GM21529 (cell line): ENCODE data around the gene MEGF6.

Source experiments
- ATAC-seq: cut with Tn5 transposase; IDR thresholded peaks from one replicate; pipeline ENCODE4 v1.9.1; 2021; ENCODE audit not compliant: unreplicated experiment

MEGF6 gene

DNA sequence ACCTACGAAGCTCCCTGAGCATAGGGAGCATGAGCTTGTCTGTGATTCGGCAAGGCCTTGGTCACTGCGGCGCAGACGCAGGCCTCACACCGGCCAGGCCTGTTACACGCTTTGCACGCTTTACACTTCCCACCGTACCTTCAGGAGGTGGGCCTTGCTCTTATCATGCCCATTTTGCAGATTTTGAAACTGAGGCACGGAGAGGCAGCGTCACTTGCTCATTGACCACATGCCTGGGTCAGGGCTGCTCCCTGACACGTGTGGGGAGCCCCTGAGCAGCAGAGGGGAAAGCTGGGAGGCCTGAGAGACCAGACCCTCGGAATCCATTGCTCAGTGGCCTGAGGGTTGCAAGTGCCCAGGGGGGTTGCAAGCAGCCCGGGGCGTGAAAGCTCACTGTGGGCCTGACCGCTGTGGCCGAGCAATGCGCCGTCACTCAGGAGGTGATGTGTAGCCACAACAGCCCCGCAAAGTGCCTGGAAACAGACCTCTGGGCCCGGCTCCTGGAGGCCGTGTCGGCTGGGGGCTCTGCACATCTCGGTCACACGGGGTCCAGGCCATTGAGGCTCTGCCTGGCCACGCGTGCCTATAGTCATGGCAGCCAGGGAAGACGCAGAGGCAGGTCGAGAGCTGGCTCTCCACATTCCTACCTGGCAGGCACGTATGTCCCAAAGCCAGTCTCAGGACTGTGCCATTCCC lies 149.9 kb downstream of the MEGF6 start:
- ATAC-seq = no peak

DNA sequence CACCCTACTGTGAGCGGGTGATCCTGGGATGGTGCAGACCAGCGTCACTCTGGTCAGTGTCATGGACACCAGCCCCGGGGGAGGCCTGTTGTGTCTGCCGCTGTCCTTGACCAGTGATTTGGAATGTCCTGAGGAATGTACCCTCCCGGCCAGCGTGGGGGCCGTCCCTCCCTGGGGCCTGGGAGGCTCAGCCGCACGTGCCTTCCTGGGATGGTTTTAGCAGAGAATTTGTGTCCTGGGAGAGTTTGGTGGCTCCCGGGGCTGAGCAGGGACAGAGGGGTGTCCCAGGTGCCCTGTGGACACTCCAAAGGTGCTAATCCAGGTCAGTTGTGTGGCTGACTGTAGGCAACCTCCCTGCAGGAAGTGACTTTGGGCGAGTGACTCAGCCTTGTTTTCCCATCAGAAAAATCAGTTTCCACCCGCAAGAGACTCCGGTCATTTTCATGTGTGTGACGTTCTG lies 150.6 kb downstream of the MEGF6 start:
- no peak for ATAC-seq

DNA sequence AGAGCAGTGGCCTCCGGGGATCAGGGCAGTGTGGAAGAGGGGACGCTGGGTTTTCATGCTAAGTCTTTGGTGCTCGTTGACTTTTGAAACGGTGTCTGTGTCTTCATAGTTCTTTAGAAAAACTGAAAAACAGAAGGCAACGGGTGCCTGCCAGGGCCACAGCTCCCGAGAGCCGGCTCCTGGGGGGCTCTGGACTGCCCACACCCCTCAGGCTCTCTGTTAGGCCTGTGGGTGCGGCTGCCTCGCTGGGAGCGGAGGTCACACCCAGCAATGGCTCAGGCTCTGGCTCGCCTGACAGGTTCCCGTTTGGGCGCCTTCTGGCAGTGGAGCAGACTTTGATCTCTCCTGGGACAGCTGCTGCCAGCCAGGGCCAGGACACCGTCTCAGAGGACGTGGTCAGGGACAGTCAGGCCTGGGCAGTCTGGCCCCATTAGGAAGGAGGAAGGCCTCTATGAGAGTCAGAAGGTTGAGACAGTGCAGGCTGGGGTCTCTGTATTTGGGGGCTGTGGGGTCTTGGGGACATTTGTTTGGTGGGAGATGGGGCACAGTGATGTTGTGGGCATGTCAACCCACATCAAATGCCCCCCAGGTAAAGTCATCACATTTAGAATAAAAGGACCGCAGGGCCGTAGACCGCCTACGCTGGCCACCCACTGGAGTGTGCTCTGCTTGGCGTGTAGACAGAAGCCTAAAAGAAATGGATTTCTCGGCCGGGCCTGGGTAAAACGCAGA lies 151.2 kb downstream of the MEGF6 start:
- no peak for ATAC-seq

DNA sequence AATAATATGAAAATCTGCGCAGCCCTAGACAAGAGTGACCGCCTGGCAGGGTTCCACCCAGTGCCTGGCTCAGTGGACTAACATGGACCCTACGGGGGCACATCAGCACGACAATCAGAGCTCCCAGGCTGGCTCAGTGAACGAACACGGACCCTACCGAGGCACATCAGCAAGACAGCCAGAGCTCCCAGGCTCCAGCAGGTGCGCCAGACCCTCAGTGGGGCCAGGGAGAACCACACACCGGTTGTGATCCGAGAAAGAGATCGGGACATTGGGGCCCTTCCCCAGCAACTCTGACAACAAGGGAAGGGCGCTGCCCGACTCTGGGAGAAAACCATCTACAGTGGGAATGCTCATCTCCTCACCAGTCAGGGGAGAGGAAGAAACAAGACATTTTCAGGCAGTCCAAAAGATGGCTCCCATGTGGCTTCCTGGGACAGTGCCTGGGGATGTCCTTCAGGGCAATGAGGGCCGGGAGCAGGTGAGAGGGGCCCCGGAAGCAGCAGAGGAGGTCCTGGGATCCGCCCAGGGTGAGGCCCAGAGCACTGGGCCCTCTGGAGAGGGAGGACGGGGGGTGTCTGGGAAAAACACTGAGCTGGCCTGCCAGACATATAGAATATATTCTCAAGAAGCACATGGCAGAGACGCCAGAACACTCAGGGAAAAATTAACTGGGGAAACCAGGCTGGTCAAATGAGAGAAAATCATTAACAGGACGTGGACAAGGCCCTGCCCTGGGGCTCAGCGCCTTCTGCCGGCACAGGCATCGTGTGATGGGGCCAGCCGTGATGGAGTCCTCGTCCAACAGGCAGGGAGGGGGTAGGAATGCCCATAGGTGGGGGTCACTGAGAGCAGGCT lies 152.0 kb downstream of the MEGF6 start:
- ATAC-seq = no peak

DNA sequence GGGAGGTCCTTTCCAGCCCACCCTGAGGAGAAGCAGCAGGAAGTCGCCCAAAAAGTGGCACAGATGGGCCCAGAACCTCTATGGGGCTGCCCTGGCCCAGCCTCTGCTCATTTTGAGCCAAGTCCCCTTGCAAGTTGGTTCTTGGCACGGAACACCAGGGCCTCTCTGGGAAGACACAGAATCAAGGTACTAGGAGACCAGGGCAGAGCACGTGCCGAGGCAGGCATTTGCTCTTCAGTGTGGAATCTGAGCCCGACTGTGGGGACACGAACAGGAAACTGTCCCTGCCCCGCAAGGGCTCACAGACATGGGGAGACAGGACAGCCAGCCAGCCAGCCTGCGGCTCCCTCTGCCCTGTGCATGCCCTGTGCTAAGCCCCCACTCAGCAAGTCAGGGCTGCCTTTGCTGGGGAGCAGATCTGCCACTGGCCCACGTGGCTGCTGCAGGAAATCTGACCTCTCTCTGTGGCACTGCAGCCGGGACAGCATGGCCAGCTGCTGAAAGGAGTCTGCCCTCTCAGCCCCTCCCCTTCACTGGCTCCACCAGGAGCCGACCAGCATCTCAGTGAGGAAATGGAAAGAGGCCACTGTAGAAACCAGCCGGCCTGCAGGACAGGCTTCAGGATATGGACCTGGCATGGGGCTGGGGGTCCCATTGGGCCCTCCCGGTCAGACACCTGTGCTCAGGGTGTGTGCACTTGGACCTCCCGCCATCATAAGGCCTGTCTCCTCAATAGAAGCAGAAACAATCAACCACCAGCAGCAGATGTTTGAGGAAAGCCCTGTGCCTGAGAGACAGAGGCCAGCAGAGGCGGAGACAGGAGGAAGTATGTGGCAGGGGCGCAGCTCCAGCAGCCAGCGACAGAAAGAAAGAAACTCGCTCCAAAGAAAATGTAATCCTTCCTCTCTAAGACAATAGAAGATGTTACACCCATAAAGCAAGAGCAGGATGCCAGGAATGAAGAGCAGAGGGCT lies 153.1 kb downstream of the MEGF6 start:
- no peak for ATAC-seq

DNA sequence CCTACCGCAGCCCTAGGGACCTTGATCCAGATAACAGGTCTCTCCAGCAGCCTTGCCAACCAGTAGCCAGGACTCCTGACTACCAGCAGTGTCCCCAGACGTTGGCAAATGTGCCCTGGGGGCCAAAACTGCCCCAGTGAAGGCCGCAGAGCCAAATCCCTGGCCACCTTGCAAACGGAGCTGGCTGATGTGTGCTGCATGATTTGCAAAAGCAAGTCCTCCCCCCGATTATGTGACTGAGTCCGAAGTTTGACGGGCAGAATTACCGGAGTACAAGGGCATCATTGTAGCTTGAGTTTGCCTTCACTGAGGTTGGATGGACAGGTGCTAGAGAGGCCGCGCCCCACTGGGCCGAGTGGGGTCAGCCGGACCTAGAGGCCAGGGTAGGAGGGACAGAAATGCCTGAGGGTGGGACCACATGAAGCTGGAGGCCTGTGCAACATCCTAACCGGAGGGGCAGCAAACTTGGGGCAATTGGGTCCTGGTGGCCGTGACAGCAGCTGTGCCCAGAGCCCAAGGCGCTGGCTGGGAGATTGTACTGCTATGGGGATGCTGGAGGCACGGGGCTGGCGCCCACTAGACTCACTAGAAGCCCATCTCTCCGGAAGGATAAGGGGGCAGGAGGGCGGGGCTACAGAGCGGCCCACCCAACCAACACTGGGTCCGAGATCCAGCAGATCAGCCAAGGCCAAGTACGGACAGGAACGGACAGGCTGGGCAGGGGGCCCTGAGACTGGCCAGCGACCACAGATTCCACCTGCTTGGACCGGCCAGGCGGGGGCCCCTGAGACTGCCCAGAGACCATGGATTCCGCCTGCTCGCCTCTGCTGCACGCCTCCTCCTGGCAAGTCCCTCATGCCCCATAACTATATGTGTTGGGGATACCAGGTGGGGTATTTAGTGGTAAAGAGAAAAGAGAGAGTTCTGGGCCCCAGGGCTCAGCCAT lies 154.1 kb downstream of the MEGF6 start:
- no peak for ATAC-seq

DNA sequence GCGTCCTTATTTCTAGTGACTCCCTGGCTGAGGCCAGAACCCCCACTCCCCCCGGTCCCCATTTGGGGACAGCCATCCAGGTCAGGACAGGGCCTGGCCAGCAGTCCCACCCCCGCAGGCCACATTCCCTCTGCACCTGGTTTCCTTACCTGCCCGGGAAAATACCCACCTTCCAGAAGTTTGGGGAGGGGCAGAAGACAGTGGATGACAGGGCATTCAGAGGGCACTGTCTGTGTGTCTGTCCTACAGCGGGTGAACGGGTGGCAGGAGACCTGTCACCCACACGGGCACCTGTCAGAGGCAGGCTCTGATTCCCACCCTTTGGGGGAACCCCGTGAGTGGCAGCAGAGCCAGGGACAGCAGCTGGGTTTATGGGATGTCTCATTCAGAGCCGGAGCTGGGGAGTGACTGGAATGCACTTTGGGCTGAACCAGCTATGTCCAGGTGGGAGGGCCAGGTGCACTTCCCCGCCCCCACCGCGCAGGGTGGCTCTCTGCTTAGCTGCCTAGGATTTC lies 154.8 kb downstream of the MEGF6 start:
- ATAC-seq = no peak

DNA sequence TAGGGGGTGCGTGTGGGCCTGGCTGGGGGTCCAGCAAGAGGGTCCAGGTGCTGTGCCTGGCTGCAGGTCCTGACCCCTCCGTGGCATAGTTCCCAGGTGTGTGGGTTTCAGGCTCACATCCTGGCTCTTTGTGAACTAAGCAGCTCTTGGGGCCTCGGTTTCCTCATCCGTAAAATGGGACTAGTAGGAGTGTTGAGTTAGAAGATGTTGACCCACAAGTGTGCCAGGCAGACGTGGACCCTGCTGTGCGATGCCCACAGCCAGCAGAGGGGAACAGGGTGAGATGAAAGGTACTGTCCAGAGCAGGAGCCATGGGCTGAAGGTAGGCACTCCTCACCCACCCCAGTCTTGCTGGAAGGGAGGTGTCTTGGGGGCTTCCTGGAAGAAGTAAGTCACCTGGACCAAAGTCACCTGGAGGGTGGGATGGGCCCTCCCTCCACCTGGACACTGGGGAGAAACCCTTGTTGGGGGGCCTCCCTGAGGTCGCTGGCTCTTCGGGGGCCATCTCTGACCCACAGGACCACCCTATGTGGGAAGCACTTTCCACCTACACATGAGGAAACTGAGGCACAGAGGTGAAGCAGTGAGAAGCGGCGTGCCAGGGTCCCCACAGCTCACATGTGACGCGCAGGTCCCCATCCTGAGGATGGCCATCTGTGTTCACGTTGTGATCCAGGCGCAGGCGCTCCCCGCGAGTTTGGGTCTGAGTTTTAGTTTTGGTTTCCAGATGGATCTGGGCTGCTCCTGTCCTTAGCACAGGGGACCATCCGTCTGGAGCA lies 155.4 kb downstream of the MEGF6 start:
- no peak for ATAC-seq

DNA sequence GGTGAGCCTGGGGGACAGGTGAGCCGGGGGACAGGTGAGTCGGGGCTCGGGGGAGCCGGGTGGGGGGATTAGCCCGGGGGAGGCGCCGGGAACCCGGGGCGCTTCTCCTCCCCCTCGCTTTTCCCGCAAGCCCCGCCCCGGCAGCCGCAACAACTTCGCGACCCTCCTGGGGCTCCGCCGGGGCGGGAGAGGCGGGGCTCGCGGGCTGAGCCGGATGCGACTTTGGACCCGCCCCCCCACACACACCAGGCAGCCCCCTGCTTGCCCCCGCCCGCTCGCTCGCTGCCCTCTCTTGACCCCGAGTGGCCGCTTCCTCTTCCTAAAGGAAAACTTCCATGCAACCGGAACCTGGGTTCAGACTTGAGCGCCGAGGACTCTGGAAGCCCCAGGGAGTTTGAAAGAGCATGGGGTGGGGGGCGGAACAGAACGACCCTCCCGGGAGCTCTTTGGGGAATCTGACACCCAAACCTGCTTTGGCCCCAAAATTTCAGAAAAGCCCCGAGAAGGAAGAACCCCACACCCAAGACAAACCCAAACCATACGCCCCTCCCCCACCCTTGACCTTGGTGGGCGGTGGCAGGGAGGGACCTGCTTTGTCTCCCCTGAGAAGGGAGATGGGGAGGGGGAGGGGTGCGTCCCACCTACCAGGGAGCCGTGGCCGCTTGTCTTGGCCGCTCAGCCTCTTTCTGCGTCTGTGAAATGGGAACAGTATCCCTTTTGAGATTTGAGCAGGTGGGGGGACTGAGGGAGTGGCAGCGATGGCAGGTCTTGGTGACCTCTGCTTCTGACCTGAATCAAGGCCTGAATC lies 156.3 kb downstream of the MEGF6 start:
- ATAC-seq = no peak

DNA sequence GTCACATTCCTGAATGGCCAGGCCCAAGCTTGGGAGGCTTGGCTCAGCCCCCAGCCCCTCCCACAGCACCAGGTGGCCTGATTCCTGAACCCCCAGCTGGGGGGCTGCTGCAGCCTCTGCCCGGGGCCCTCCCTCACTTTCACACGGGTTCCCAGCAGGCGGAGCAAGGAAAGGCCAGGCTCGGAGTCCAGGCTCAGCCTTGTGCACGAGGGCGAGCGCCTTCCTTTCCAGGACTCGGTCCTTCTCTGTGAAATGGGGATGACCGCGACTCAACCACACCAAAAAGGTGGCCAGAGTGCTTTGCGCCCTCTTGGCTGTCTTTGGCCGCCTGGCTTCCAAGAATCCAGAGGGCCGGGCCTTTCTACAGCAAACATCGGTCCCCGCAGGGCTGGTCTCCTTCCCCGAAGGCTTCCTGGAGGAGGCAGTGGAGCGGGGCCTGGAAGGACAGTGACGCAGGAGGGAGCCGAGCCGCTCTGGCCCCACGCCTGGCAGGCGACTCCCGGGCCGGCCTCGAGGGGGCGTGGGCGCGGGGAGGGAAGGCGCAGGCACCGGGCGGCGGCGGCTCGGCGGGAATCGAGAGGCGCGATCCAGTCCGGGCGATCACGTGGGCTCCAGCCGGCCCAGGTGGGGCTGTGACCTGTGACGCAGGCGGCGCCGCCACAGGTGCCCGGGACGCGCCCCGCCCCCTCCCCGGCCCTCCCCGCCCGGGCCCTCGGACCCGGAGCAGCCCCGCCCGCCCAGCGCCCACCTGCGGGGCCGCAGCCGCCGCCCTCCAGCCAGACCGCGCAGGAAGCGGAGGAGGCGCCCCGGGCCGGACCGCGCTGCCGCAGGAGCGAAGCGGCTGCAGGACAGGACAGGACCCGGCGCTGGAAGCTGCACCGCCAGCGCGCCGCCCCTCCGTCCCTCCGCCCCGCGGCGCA lies 157.2 kb downstream of the MEGF6 start, which contains the start of gene ARHGEF16:
Gene ARHGEF16 (plus strand): TSS at position 775 of the 920 bp plus-strand sequence. CDS start 8,420 bp downstream, outside the sequence.
- no peak for ATAC-seq

DNA sequence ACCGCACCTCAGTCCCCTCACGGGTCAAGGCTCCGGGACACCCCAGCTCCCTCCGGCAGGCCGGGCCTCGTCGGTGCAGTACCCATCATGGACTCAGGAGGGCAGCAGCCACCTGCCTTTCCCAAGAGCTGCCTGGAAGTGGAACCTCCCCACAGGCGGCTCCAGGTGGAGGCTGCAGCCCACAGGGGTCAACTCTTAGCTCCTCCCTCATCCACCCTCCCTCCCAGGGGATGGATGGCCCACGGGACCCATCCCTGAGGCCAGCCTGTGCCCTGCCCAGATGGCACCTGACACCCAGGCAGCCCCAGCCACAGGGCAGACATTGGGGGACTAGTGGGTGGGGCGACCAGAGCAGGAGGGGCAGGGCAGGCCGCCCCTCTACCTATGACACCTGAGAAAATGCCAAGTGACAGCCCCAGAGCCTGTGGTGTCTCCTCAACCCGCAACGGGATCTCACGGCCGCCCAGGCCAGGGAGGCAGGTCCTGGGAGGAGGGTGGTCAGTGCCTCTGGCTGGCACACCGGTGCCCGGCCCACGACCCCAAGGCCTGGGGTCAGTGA lies 158.0 kb downstream of the MEGF6 start:
- ATAC-seq = no peak

DNA sequence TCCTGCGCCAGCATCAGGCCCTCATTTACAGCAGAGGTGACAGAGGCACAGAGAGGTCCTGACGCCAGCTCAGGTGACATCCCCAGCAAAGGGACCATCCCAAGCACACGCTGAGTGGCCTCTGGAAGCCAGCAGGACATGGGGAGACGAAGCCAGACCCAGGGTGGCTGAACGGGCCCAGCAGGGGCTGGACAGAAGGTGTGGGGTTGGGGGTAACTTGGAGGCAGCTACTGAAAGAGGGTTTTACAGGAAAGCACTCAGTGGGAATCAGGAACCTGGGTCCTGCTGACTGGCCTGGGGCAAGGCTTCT lies 158.5 kb downstream of the MEGF6 start:
- no peak for ATAC-seq

DNA sequence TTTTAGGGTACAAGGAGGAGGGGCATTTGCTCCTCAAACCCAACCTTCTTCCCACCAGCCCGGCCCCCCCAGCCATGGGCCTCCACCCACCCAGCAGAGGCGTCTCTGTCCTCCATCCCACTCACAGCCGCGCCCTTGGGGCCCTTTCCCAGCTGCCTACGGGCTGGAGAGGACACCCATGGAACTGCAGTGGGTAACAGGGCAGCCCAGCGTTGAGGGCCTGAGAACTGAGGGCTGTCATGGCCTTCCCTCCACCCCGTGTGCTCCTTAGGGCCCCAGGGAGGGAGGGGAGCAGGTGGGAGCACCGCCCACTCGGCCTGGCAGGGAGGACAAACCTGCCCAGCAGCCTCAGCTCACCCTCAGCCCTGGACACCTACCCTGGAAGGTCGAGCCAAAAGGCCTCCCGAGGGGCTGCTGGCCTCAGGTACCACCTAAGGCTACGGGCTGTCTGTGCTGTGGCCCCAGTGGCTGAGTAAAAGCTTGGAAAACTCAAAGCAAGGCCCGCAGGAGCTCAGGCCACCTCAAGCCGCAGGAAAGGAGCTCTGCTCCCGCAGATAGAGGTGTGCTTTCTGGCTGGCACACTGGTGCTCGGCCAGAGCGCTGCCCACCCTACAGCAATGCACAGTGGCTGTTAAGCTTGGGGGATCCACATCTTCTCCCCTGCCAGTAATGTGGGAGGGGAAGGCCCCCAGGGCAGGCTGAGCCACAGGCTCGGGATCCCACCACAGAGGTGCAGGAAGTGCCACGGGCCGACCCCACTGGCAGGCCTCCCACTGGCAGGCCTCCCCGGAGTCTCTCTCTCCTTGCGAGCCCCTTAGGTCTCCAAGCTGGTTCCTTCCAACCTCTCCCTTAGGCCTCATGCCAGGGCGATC lies 159.1 kb downstream of the MEGF6 start:
- ATAC-seq = no peak

DNA sequence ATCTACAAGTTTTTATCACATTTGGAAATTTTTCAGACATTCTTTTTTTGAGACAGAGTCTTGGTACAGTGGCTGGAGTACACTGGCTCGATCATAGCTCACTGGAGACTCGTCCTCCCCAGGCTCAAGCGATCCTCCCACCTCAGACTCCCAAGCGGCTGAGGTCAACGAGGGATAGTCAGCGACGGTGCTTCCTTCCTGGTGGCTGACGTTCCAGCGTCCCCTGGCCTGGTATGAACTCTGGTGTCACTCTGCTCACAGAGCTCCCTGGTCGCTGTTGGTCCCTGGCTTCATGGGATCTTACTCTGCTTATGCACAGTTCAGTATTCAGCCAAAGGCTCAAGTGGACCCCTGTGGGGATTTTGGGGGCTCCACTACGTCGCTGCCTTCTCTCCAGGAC lies 160.3 kb downstream of the MEGF6 start:
- no peak for ATAC-seq

DNA sequence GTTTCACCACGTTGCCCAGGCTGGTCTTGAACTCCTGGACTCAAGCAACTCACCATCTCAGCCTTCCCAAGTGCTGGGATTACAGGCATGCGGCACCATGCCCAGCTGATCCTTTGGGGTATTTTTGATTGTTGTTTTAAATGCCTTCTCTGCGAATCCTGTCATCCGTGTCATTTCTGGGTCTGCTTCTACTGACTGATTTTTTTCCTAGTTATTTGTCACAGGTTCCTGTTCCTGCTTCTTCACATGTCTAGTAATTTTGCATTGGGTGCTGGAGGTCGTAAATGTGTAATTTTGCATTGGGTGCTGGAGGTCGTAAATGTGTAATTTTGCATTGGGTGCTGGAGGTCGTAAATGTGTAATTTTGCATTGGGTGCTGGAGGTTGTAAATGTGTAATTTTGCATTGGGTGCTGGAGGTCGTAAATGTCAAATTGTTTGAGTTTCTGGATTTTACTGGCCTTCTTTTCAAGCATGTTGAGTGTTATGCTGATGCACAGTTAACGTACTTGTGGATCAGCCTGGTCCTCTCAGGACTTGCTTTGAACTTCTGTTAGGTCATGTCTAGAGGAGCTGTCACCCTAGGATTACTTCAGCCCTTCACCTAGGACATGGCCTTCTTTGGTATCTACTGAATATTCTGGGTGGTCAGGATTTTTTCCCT lies 161.0 kb downstream of the MEGF6 start:
- no peak for ATAC-seq
